ENCODE results near the gene PDZD4. TPM values are rescaled to one million over a fixed set of nuclear protein-coding genes. Genes with fewer than 3 reads are reported as not detected.

Gene PDZD4
- total and polyA plus RNA-seq, 10 of the 15 experiments (the other 5 are each of a cell fraction or from before 2014, with no cell fraction given) = 0.01 to 0.15 (median 0.04) TPM; not detected in 6

DNA sequence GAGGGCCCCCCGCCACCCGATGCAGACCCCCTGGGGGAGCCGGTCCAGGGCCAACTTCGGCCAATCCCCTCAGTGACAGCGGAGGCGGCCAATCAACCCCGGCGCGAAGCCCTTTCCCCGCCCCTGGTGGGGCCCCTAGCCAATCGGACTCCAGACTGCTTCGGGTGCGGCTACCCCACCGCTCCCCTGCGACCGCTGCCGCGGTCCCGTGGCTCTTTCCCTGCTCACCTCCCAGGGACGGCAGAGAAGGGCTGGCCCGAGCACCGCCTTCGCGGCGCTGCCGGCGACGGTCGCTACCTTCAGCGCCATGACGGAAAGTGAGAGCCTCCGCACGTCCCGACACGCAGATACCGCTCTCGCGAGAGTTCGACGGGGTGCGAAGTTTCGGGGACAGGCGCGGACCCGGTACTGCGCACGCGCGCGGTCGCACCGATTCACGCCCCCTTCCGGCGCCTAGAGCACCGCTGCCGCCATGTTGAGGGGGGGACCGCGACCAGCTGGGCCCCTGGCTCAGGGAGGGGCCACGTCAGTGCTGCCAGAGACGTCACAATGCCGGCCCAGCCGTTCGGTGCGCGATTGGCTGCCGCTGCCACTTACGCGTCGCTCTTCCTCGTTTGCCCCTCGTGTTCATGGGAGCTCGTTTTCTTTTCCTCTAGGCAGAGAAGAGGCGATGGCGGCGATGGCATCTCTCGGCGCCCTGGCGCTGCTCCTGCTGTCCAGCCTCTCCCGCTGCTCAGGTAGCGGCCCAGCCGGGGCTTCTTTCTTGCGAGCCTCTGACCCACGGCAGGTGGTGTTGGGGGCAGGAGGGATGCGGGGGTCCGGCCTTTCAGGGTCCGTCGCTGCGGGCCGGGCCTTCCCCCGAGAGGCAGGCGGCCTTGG lies 36.1 kb downstream of the PDZD4 start, which contains the start of the genes IDH3G and SSR4 (continued):
- TF ChIP-seq, protein P1, sequence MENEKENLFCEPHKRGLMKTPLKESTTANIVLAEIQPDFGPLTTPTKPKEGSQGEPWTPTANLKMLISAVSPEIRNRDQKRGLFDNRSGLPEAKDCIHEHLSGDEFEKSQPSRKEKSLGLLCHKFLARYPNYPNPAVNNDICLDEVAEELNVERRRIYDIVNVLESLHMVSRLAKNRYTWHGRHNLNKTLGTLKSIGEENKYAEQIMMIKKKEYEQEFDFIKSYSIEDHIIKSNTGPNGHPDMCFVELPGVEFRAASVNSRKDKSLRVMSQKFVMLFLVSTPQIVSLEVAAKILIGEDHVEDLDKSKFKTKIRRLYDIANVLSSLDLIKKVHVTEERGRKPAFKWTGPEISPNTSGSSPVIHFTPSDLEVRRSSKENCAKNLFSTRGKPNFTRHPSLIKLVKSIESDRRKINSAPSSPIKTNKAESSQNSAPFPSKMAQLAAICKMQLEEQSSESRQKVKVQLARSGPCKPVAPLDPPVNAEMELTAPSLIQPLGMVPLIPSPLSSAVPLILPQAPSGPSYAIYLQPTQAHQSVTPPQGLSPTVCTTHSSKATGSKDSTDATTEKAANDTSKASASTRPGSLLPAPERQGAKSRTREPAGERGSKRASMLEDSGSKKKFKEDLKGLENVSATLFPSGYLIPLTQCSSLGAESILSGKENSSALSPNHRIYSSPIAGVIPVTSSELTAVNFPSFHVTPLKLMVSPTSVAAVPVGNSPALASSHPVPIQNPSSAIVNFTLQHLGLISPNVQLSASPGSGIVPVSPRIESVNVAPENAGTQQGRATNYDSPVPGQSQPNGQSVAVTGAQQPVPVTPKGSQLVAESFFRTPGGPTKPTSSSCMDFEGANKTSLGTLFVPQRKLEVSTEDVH (IDR thresholded peaks at IDR 0.05; ENCODE audit: low read depth, partially characterized antibody) = no peak
- no peak for TF ChIP-seq KDM1A (IDR thresholded peaks at IDR 0.05; ENCODE audit: borderline replicate concordance)
- no peak for TF ChIP-seq SREBF2 (IDR thresholded peaks at IDR 0.05; ENCODE audit: low read length)
- no peak for TF ChIP-seq ZNF622 (IDR thresholded peaks at IDR 0.05)
- no peak for TF ChIP-seq ETV6 (conservative IDR thresholded peaks at IDR 0.05 in 1 of 2, IDR thresholded peaks at IDR 0.05 in 1 of 2; ENCODE audit: borderline replicate concordance in 1 of 2, low read depth in 1 of 2)

DNA sequence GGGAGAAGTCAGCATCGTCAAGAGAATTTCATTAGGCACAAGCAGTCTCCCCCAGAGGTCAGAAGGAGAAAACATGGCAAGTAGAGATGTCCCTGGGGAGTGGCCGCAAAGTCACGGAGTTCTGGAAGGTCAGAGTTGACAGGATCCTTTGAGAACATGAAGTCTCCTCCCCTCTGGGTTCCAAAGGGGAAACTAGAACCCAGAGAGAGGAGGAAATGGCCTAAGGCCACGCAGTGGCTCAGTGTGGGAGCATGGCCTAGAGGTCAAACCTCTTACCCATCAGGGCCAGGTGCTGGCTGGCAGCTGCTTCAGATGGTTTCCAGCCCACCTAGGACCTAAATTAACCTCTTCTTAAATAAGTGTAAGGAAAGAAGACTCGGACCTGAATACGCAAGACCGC lies 37.1 kb downstream of the PDZD4 start:
- CTCF ChIA-PET = interaction anchor here (2.1 kb wide), 1 partner anchor 130 kb away, joined by 6 read pairs; no protein-coding TSS in a partner anchor
- BruUV-seq (replicated peaks) = no TSS peak

More for the DNA sequence above, 37.1 kb downstream of the PDZD4 start:
- Histone ChIP-seq H4K20me1 (ENCODE audit: control insufficient read depth, insufficient read depth) (no peaks in the 10 kb centered on the region; the same call in 1 of the 2 replicates), H3K4me3 (peak overlapping the region; percentile 75), H2AFZ (ENCODE audit: control insufficient read depth, low read depth, low read length) (no peak overlapping the region), H3K27me3 (replicated peaks in 1 of 2; ENCODE audit: control insufficient read depth in 2 of 2, insufficient read depth in 2 of 2, low read length in 1 of 2) (no peaks in the 10 kb centered on the region), H3K27ac (ENCODE audit: control insufficient read depth, insufficient read depth) (peak overlapping the region; percentile 82), H3K36me3 (ENCODE audit: control insufficient read depth in 2 of 2, insufficient read depth in 2 of 2, low read length in 1 of 2) (no peaks in the 10 kb centered on the region; a peak in 2 of 4 replicates), H3K4me1 (ENCODE audit: control insufficient read depth, insufficient read depth, low read length) (peaks cover 4% of the 10 kb centered on the region; the same call in 1 of the 2 replicates), H3K9me3 (replicated peaks; ENCODE audit: control insufficient read depth, insufficient read depth, low read length) (no peaks in the 10 kb centered on the region; the same call in 2 of the 3 replicates), H3K79me2 (ENCODE audit: control insufficient read depth, insufficient read depth, low read length) (peaks cover 45% of the 10 kb centered on the region), H3K9ac (ENCODE audit: control insufficient read depth, insufficient read depth, low read length) (peak overlapping the region; percentile 89), H3K4me2 (ENCODE audit: control insufficient read depth, insufficient read depth) (peak overlapping the region; percentile 36)
- TF ChIP-seq MEF2B (IDR thresholded peaks at IDR 0.05; ENCODE audit: partially characterized antibody, poor library complexity, severe bottlenecking) = peak; percentile 18
- no peak for TF ChIP-seq WRNIP1 (IDR thresholded peaks at IDR 0.05; ENCODE audit: borderline replicate concordance, low read depth, low read length)
- no peak for TF ChIP-seq ESRRA (IDR thresholded peaks at IDR 0.05; ENCODE audit: low read length)
- ChIA-PET RAD21 (ENCODE audit: unreplicated experiment) (interaction anchor here (0.6 to 1.3 kb wide), 2 partner anchors 106 to 304 kb away, joined by 3 read pairs; partner anchors contain the start of gene SLC6A8), POLR2A (interaction anchor here (1.2 kb wide), 1 partner anchor 227 kb away, joined by 4 read pairs; no protein-coding TSS in a partner anchor), SMC1A (ENCODE audit: uncharacterized antibody, unreplicated experiment) (interaction anchor here (0.7 kb wide), 1 partner anchor 159 kb away, joined by 3 read pairs; no protein-coding TSS in a partner anchor)
- ATAC-seq (peak; percentile 21), FAIRE-seq (no peak), DNase-seq (ENCODE audit: low read depth, low spot score) (no peak)
- in situ Hi-C loops (cut with MboI) = no loop called here
- intact Hi-C loops (cut with micrococcal nuclease; ENCODE audit: unreplicated experiment) = no loop called here
- 32% methylated on average over 7 of the region's 7 CpGs for WGBS (ENCODE audit: insufficient coverage, insufficient replicate concordance, low lambda C conversion rate, missing lambda C conversion rate)

Measured in GM12878 (cell line).